HEK293 (cell line): ENCODE results near the gene CFAP65.
A peak's percentile ranks its signal among the peaks of the same experiment; 100 is the strongest.

Experiments used
- CTCF ChIA-PET: fragments of 350-600 bp; formaldehyde crosslinking; extraction: SDS; loops from one replicate; lab custom pipeline; 2021; ENCODE audit warnings: antibody characterized with exemption; lab: Yijun Ruan, JAX
- POLR2A ChIA-PET: fragments of 300-600 bp; formaldehyde crosslinking; extraction: SDS; loops from one replicate; lab custom pipeline; 2020; ENCODE audit warnings: antibody characterized with exemption, inconsistent platforms; lab: Yijun Ruan, JAX
- H3K27ac ChIP-seq: fragments of 200-500 bp; sonication (Bioruptor generic); 2 replicates; pipeline ENCODE4 v1.5.1; 2014; ENCODE audit warnings: low read depth, low read length, control low read depth, inconsistent platforms; ENCODE audit errors: extremely low read depth
- H3K36me3 ChIP-seq, 2 experiments: fragments of 200-500 bp in 1 of 2; sonication (Bioruptor generic) in 1 of 2; 1 replicate in 1 of 2; 2 replicates in 1 of 2; pipeline ENCODE4 v1.5.1; 2014 to 2017; ENCODE audit warnings: inconsistent platforms in 2 of 2, low read length in 2 of 2; ENCODE audit not compliant: control insufficient read depth in 2 of 2, insufficient read depth in 1 of 2
- H3K4me1 ChIP-seq: fragments of 200-500 bp; sonication (Bioruptor generic); 2 replicates; pipeline ENCODE4 v1.5.1; 2014; ENCODE audit warnings: mild to moderate bottlenecking, low read length, inconsistent platforms; ENCODE audit not compliant: control insufficient read depth, insufficient read depth
- H3K4me3 ChIP-seq: 2 replicates; pipeline ENCODE4 v1.5.1; 2011; ENCODE audit warnings: low read depth, mild to moderate bottlenecking, control low read depth, low read length, moderate library complexity
- H3K9me3 ChIP-seq: fragments of 200-500 bp; sonication (Bioruptor generic); 2 replicates; pipeline ENCODE4 v1.5.1; 2014; ENCODE audit warnings: low read depth, low read length, inconsistent platforms; ENCODE audit not compliant: control insufficient read depth, insufficient read depth
- GLIS1 ChIP-seq: fragments of 450-650 bp; formaldehyde crosslinking; IDR thresholded peaks from 2 replicates; pipeline ENCODE4 v1.5.1; 2016; ENCODE audit warnings: missing biosample characterization, missing genetic modification characterization
- KLF9 ChIP-seq: fragments of 450-650 bp; formaldehyde crosslinking; IDR thresholded peaks from 2 replicates; pipeline ENCODE4 v1.5.1; 2016; ENCODE audit warnings: missing biosample characterization, missing genetic modification characterization, low read depth
- PRDM2 ChIP-seq: fragments of 450-650 bp; formaldehyde crosslinking; IDR thresholded peaks from 2 replicates; pipeline ENCODE4 v1.5.1; 2016; ENCODE audit warnings: missing biosample characterization, missing genetic modification characterization, borderline replicate concordance
- SP7 ChIP-seq: fragments of 450-650 bp; formaldehyde crosslinking; IDR thresholded peaks from 2 replicates; pipeline ENCODE4 v1.5.1; 2016; ENCODE audit warnings: missing biosample characterization, missing genetic modification characterization
- ZBTB17 ChIP-seq: fragments of 450-650 bp; formaldehyde crosslinking; IDR thresholded peaks from 2 replicates; pipeline ENCODE4 v1.5.1; 2016; ENCODE audit warnings: missing biosample characterization, missing genetic modification characterization
- ZIC2 ChIP-seq: fragments of 450-650 bp; formaldehyde crosslinking; IDR thresholded peaks from 2 replicates; pipeline ENCODE4 v1.5.1; 2016; ENCODE audit warnings: missing biosample characterization, missing genetic modification characterization
- ZNF10 ChIP-seq: fragments of 450-650 bp; formaldehyde crosslinking; IDR thresholded peaks from 2 replicates; pipeline ENCODE4 v1.5.1; 2017; ENCODE audit warnings: missing biosample characterization, missing genetic modification characterization
- ZNF132 ChIP-seq: fragments of 450-650 bp; formaldehyde crosslinking; IDR thresholded peaks from 2 replicates; pipeline ENCODE4 v1.5.1; 2017; ENCODE audit warnings: missing biosample characterization, missing genetic modification characterization, borderline replicate concordance
- ZNF138 ChIP-seq: fragments of 450-650 bp; formaldehyde crosslinking; IDR thresholded peaks from 2 replicates; pipeline ENCODE4 v1.5.1; 2016; ENCODE audit warnings: missing biosample characterization, missing genetic modification characterization, borderline replicate concordance
- ZNF148 ChIP-seq: fragments of 450-650 bp; formaldehyde crosslinking; IDR thresholded peaks from 2 replicates; pipeline ENCODE4 v1.5.0; 2017; ENCODE audit warnings: missing biosample characterization, missing genetic modification characterization, borderline replicate concordance
- ZNF366 ChIP-seq: fragments of 450-650 bp; formaldehyde crosslinking; conservative IDR thresholded peaks from 2 replicates; pipeline ENCODE4 v1.5.1; 2016; ENCODE audit warnings: missing biosample characterization, missing genetic modification characterization
- ZNF394 ChIP-seq: fragments of 450-650 bp; formaldehyde crosslinking; IDR thresholded peaks from 2 replicates; pipeline ENCODE4 v1.5.1; 2016; ENCODE audit warnings: missing biosample characterization, missing genetic modification characterization, mild to moderate bottlenecking, moderate library complexity, borderline replicate concordance
- ZNF416 ChIP-seq: fragments of 450-650 bp; formaldehyde crosslinking; IDR thresholded peaks from 2 replicates; pipeline ENCODE4 v1.5.1; 2016; ENCODE audit warnings: missing biosample characterization, missing genetic modification characterization
- ZNF423 ChIP-seq: fragments of 450-650 bp; formaldehyde crosslinking; IDR thresholded peaks from 2 replicates; pipeline ENCODE4 v1.5.1; 2016; ENCODE audit warnings: missing biosample characterization, missing genetic modification characterization
- ZNF555 ChIP-seq: fragments of 450-650 bp; formaldehyde crosslinking; conservative IDR thresholded peaks from 2 replicates; pipeline ENCODE4 v1.5.1; 2017; ENCODE audit warnings: missing biosample characterization, mild to moderate bottlenecking, missing genetic modification characterization, inconsistent platforms
- ZNF561 ChIP-seq: fragments of 450-650 bp; IDR thresholded peaks from 2 replicates; pipeline ENCODE4 v1.5.1; 2018; ENCODE audit warnings: missing biosample characterization, missing genetic modification characterization, borderline replicate concordance
- ZNF654 ChIP-seq: fragments of 450-650 bp; formaldehyde crosslinking; IDR thresholded peaks from 2 replicates; pipeline ENCODE4 v1.5.1; 2016; ENCODE audit warnings: low read depth, missing biosample characterization, missing genetic modification characterization
- ZNF785 ChIP-seq: fragments of 450-650 bp; formaldehyde crosslinking; IDR thresholded peaks from 2 replicates; pipeline ENCODE4 v1.5.1; 2016; ENCODE audit warnings: missing biosample characterization, missing genetic modification characterization
- ZSCAN5A ChIP-seq: fragments of 450-650 bp; formaldehyde crosslinking; IDR thresholded peaks from 2 replicates; pipeline ENCODE4 v1.5.1; 2016; ENCODE audit warnings: missing biosample characterization, missing genetic modification characterization
- TF ChIP-seq, protein P1 (sequence below): fragments of 450-650 bp; formaldehyde crosslinking; IDR thresholded peaks from 2 replicates; pipeline ENCODE4 v1.5.1; 2016; ENCODE audit warnings: missing biosample characterization, missing genetic modification characterization
- TF ChIP-seq, protein P2 (sequence below): fragments of 450-650 bp; formaldehyde crosslinking; IDR thresholded peaks from 2 replicates; pipeline ENCODE4 v1.5.1; 2016; ENCODE audit warnings: missing biosample characterization, missing genetic modification characterization

Gene CFAP65

GRCh38 chr2:219029829-219030165, 11.5 kb downstream of the CFAP65 start (continued):
- peak; percentile 53 for TF ChIP-seq ZIC2 (tag by site-specific recombination)
- no peak for TF ChIP-seq ZNF416 (tag by site-specific recombination)
- TF ChIP-seq ZNF10 (tag by site-specific recombination) = peak; percentile 89
- TF ChIP-seq ZNF138 (tag by site-specific recombination) = no peak
- TF ChIP-seq PRDM2 (tag by site-specific recombination) = no peak
- no peak for TF ChIP-seq ZNF394 (tag by site-specific recombination)
- TF ChIP-seq SP7 (tag by site-specific recombination) = no peak
- TF ChIP-seq ZNF423 (tag by site-specific recombination) = no peak
- TF ChIP-seq ZNF366 (tag by site-specific recombination) = no peak
- TF ChIP-seq, protein P1, sequence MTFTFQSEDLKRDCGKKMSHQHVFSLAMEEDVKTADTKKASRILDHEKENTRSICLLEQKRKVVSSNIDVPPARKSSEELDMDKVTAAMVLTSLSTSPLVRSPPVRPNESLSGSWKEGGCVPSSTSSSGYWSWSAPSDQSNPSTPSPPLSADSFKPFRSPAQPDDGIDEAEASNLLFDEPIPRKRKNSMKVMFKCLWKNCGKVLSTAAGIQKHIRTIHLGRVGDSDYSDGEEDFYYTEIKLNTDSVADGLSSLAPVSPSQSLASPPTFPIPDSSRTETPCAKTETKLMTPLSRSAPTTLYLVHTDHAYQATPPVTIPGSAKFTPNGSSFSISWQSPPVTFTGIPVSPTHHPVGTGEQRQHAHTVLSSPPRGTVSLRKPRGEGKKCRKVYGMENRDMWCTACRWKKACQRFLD = no peak
- peak; percentile 59; the same call in 1 of the 2 replicates for TF ChIP-seq KLF9 (tag by site-specific recombination)
- no peak for TF ChIP-seq ZNF132 (tag by site-specific recombination)
- TF ChIP-seq ZNF148 = no peak
- TF ChIP-seq ZNF561 (tag by site-specific recombination) = no peak
- TF ChIP-seq ZNF555 = no peak
- peak; percentile 73 for TF ChIP-seq ZNF654 (tag by site-specific recombination)

DNA sequence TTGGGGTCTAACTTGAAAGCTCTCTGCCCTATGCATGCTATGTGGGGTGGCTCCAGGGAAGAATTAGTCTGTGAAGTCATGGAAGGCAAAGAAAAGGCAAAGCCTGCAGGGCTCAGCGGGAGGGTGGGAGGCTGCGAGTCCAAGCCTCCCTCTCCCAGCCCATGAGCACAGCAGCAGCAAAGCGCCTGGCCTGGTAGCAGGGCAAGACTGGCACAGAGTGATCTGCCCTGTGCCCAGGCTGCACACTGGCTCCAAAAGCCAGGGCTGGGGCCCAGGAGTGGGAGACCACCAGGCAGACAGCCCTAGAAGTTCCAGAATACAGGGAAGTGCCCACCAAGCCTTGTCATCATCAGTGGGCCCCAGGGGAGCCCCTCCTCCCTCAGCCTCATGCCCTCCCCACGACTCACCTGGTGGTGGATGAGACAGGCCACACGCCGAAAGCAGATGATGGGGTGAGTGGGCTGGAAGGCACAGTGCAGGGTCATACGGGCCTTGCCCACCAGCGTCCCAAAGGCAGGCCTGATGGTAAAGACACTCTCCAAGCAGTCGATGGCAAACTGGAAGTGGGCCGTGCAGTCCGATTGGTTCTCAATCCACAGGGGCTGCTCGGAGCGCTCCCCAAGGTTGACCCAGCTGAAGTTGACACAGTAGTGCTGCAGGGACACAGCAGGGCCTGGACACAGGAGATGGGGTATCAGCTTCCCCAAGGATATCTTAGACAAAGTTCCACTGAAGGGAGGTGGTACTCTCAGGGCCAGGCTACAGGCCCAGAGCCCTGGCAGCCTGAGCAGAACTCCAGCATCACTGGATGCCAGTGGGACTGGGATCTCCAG, 12.1 kb downstream of the CFAP65 start:
- CTCF ChIA-PET = interaction anchor here (0.6 to 4.6 kb wide), 69 partner anchors 9 to 360 kb away, joined by 3 to 119 read pairs (median 4); partner anchors contain the start of gene CFAP65
- POLR2A ChIA-PET = interaction anchor here (1.0 kb wide), 1 partner anchor 125 kb away, joined by 5 read pairs; no protein-coding TSS in a partner anchor
- no peaks in the 10 kb centered on the region for H3K4me1 ChIP-seq
- no peaks in the 10 kb centered on the region for H3K36me3 ChIP-seq
- H3K27ac ChIP-seq = no peak overlapping the region
- H3K4me3 ChIP-seq = no peak overlapping the region
- no peaks in the 10 kb centered on the region for H3K9me3 ChIP-seq
- TF ChIP-seq ZSCAN5A (tag by site-specific recombination) = no peak
- TF ChIP-seq ZBTB17 (tag by site-specific recombination) = peak; percentile 43; the same call in 1 of the 2 replicates
- TF ChIP-seq, protein P2, sequence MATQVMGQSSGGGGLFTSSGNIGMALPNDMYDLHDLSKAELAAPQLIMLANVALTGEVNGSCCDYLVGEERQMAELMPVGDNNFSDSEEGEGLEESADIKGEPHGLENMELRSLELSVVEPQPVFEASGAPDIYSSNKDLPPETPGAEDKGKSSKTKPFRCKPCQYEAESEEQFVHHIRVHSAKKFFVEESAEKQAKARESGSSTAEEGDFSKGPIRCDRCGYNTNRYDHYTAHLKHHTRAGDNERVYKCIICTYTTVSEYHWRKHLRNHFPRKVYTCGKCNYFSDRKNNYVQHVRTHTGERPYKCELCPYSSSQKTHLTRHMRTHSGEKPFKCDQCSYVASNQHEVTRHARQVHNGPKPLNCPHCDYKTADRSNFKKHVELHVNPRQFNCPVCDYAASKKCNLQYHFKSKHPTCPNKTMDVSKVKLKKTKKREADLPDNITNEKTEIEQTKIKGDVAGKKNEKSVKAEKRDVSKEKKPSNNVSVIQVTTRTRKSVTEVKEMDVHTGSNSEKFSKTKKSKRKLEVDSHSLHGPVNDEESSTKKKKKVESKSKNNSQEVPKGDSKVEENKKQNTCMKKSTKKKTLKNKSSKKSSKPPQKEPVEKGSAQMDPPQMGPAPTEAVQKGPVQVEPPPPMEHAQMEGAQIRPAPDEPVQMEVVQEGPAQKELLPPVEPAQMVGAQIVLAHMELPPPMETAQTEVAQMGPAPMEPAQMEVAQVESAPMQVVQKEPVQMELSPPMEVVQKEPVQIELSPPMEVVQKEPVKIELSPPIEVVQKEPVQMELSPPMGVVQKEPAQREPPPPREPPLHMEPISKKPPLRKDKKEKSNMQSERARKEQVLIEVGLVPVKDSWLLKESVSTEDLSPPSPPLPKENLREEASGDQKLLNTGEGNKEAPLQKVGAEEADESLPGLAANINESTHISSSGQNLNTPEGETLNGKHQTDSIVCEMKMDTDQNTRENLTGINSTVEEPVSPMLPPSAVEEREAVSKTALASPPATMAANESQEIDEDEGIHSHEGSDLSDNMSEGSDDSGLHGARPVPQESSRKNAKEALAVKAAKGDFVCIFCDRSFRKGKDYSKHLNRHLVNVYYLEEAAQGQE = no peak
- no peak for TF ChIP-seq GLIS1 (tag by site-specific recombination)
- no peak for TF ChIP-seq SP7 (tag by site-specific recombination)
- no peak for TF ChIP-seq ZNF785 (tag by site-specific recombination)
